SK-N-SH (cell line): ENCODE data around the gene MICAL2.

ENCODE experiments used
- CTCF ChIP-seq: fragments of 200-600 bp; sonication (generic); IDR thresholded peaks from 2 replicates; pipeline ENCODE4 v1.6.1; 2017; ENCODE audit warnings: antibody characterized with exemption, mild to moderate bottlenecking, moderate library complexity
- MXI1 ChIP-seq: IDR thresholded peaks from 2 replicates; pipeline ENCODE4 v1.6.1; 2012; ENCODE audit warnings: mild to moderate bottlenecking, low read depth, low read length, improper control_type of control experiment
- NRF1 ChIP-seq: IDR thresholded peaks from 2 replicates; pipeline ENCODE4 v1.6.1; 2012; ENCODE audit warnings: low read depth, mild to moderate bottlenecking, low read length
- POLR2AphosphoS5 ChIP-seq: IDR thresholded peaks from 2 replicates; pipeline ENCODE4 v1.6.1; 2012; ENCODE audit warnings: low read depth, low read length
- RAD21 ChIP-seq: IDR thresholded peaks from 2 replicates; pipeline ENCODE4 v1.6.1; 2012; ENCODE audit warnings: mild to moderate bottlenecking, low read length
- RXRA ChIP-seq: IDR thresholded peaks from 2 replicates; pipeline ENCODE4 v1.4.0; 2012; ENCODE audit warnings: low read depth, mild to moderate bottlenecking, borderline replicate concordance
- SMC3 ChIP-seq: IDR thresholded peaks from 2 replicates; pipeline ENCODE4 v1.6.1; 2012; ENCODE audit warnings: low read depth, low read length, improper control_type of control experiment
- TAF1 ChIP-seq: IDR thresholded peaks from 2 replicates; pipeline ENCODE4 v1.6.1; 2012; ENCODE audit warnings: low read depth, mild to moderate bottlenecking, low read length, moderate library complexity, borderline replicate concordance
- TF ChIP-seq, protein P1 (sequence below): IDR thresholded peaks from 2 replicates; pipeline ENCODE4; 2012
- TF ChIP-seq, protein P2 (sequence below): IDR thresholded peaks from 2 replicates; pipeline ENCODE4 v1.6.1; 2012; ENCODE audit warnings: mild to moderate bottlenecking, low read depth, low read length, moderate library complexity
- TF ChIP-seq, protein P3 (sequence below): fragments of 150-350 bp; IDR thresholded peaks from 2 replicates; pipeline ENCODE4 v1.6.1; 2016; ENCODE audit warnings: mild to moderate bottlenecking, low read depth, low read length

DNA sequence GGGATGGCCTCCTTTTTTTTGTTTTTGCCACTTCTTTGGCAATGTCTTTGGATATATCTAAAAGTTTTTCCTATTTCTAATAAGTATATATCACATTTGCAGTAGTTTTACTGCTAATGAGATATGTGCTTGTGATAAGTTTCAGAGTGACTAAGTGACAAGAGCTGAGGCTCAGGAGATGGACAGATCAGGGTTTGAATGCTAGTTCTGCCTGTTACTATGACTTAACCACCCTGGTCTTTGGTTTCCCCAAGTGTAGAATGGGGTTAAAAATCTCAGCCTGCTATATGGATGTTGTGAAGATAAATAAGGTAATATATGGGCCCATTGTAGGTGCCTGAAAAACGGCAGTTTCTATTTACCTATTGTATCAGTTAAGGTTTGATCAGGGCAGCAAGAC lies 9.1 kb upstream of the MICAL2 start:
- TF ChIP-seq CTCF (no peak), TAF1 (no peak), RAD21 (no peak), MXI1 (no peak), SMC3 (no peak), NRF1 (no peak), POLR2AphosphoS5 (no peak), RXRA (no peak)
- TF ChIP-seq, protein P1, sequence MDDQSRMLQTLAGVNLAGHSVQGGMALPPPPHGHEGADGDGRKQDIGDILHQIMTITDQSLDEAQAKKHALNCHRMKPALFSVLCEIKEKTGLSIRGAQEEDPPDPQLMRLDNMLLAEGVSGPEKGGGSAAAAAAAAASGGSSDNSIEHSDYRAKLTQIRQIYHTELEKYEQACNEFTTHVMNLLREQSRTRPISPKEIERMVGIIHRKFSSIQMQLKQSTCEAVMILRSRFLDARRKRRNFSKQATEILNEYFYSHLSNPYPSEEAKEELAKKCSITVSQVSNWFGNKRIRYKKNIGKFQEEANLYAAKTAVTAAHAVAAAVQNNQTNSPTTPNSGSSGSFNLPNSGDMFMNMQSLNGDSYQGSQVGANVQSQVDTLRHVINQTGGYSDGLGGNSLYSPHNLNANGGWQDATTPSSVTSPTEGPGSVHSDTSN: no peak
- TF ChIP-seq, protein P2, sequence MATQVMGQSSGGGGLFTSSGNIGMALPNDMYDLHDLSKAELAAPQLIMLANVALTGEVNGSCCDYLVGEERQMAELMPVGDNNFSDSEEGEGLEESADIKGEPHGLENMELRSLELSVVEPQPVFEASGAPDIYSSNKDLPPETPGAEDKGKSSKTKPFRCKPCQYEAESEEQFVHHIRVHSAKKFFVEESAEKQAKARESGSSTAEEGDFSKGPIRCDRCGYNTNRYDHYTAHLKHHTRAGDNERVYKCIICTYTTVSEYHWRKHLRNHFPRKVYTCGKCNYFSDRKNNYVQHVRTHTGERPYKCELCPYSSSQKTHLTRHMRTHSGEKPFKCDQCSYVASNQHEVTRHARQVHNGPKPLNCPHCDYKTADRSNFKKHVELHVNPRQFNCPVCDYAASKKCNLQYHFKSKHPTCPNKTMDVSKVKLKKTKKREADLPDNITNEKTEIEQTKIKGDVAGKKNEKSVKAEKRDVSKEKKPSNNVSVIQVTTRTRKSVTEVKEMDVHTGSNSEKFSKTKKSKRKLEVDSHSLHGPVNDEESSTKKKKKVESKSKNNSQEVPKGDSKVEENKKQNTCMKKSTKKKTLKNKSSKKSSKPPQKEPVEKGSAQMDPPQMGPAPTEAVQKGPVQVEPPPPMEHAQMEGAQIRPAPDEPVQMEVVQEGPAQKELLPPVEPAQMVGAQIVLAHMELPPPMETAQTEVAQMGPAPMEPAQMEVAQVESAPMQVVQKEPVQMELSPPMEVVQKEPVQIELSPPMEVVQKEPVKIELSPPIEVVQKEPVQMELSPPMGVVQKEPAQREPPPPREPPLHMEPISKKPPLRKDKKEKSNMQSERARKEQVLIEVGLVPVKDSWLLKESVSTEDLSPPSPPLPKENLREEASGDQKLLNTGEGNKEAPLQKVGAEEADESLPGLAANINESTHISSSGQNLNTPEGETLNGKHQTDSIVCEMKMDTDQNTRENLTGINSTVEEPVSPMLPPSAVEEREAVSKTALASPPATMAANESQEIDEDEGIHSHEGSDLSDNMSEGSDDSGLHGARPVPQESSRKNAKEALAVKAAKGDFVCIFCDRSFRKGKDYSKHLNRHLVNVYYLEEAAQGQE: no peak
- TF ChIP-seq, protein P3, sequence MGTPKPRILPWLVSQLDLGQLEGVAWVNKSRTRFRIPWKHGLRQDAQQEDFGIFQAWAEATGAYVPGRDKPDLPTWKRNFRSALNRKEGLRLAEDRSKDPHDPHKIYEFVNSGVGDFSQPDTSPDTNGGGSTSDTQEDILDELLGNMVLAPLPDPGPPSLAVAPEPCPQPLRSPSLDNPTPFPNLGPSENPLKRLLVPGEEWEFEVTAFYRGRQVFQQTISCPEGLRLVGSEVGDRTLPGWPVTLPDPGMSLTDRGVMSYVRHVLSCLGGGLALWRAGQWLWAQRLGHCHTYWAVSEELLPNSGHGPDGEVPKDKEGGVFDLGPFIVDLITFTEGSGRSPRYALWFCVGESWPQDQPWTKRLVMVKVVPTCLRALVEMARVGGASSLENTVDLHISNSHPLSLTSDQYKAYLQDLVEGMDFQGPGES: no peak
